ENCODE results near the gene UBE2B.
"Not testable (repeated sequence)": the region's sequence is repeated elsewhere in the genome, so short reads cannot be mapped to it uniquely, and the experiment has no call there.

The UBE2B gene

DNA sequence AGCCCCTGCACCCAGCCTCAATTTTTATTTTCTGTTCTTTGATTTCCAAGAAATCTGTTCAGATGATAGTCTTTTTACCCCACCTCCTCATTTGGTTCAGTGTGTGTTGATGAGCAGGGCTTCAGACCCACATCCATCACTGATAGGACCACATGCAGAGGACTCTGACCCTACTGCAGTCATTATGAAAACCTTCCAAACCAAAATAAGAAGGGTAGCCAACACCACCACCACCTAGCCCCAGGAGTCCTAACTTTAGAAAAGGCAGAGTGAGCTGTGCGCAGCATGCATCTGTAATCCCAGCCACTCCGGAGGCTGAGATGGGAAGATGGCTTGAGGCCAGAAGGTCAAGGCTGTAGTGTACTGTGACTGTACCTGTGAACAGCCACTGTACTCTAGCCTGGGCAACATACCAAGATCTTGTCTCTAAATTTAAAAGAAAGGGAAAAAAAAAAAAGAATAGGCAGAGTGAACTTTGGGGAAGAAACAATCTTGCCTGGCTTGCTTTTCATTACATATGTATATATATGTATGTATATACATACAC, 27.3 kb downstream of the UBE2B start:
- DNase-seq (ENCODE audit: low read depth in 2 of 2): no peak

DNA sequence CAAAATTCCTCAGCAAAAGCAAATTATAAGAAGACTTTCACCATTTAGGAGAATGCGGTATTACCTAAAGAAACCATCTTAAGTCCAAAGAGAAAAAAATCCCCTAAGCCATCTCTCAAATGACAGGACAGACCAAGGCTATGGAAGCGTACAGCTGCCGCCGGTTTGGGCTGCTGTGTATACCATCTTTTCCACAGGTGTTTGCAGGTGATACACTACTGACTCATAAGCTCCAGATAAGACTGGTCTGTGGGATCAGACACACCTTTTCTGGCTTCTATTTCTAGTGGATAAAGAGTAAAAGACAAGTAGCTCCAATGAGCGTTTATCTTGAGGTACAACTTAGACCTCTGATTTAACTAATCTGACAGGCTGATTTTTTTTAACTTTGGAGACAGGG, 32.6 kb downstream of the UBE2B start:
- DNase-seq (ENCODE audit: low read depth in 2 of 2): no peak

DNA sequence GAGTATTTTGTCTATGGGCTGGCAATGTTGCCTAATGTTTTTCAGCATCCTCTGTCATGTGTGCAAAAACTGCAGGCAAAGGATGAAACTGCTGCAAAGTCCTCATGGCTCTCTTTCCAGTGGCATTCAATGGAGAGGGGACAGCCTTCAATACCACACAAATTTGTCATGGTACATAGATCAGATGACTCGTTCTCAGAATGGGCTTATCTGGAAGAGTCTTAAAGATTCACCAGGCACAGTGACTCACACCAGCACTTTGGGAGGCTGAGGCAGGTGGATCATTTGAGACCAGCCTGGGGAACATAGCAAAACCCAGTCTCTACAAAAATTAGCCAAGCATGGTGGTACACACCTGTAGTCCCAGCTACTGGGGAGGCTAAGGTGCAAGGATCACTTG, 35.0 kb downstream of the UBE2B start:
- DNase-seq (ENCODE audit: low read depth in 2 of 2): no peak

DNA sequence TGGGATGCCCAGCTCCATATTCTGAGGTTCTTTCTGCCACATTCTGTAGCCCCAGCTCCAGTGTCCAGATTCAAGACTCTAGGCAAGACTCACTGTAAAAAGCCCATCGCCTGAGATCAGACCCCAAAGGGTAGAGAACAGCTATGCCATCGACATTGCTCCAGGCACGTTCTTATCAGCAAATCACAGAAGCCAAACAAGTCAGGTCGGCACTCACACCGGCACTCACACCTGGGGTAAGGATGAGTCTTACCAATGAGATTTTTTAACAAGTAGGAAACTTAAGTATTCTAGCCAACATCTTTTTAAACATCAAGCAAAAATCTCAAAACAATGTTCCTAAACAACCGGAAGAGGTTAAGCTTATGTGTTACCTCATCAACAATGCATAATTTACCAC, 38.0 kb downstream of the UBE2B start:
- no peak for DNase-seq (ENCODE audit: low read depth in 2 of 2)

DNA sequence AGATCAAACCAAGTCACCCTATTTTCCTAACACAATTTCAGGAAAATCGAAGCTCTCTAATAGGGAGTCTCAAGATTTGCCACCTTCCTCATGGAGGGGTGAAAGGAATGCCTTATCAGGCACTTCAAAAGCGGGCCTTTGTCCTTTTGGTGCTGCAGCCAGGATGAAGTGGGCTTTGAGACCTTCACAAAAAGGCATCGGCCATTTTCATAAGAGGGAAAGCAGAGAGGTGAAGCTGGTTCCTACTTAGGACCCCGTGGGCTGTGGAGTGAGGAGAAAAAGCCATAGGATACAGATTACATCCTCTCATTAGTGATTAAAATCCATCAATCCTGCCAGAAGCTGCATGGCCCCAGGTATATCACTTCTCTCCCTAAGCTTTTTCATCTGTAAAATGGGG, 39.5 kb downstream of the UBE2B start:
- no peak for DNase-seq (ENCODE audit: low read depth in 2 of 2)

DNA sequence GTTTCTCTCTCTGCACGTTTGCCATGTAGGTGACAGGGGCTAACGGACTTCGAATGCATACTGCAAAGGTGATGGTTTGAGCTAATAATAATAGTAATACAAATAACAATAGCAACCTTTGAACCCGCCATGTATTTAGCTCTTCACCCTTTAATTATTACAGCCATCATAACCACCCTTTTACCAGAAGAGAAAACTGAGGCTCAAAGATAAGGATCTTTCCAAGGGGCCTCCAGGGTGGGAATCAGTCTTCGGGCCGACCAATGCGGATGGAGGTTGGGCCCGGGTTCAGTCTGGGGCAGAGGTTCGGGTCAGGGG, 39.8 kb downstream of the UBE2B start:
- DNase-seq (ENCODE audit: low read depth in 2 of 2): no peak

DNA sequence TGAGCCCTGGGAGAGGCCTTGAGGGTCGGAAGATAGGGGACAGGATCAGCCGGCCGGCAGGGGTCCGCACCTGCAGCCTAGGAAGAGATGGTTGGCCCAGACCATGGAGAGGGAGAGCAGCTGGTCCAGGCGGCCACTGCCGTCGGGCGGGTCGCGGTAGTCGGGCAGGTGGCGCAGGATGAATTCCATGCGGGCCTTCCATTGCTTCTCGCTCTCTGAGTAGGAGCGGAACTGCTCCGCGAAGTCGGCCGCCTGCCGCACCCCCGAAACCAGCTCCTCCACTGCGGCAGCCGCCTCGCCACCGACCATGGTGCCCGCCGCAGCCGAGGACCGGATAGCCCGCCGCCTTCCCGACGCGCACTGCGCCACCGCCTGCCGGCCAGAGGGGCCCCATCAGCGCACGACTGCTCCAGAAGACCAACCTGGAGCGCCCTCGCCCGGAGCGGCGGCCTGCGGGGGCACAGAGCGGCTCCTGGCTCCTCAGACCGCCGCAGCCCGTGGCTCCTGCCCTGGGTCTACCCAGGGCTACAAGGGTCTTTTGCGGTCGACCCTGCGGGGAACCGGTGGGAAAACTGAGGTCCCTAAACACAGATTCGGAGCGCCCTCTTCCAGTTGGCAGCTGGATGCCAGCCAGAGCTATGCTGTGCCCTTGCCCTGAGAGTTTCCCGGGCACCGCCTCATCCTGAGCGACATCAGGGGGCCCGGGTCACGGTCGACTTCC, 40.3 kb downstream of the UBE2B start, which contains the start of gene CDKN2AIPNL:
Gene CDKN2AIPNL (minus strand): TSS at position 336 of the 721 bp plus-strand sequence. CDS start 27 bp downstream, at position 309.
- DNase-seq (ENCODE audit: low read depth in 2 of 2): peak; percentile 48 to 59

DNA sequence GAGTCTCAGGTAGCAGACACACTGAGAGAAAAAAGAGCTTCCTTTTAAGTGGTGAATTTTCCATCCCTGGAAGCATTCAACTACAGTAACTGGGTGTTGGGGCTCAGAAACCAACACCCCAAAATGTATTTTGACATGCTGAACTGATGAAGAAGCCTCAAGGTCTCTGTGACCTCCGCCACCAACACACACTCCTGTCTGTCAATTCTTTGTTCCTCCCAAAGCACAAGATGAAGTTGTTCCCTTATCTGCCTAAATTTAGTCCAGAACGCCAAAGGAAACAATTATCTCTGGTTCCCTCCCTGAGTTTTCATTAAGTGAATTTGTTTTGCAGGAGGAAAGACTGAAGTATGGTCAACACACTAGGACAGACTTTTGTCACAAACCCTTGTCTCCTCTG, 41.7 kb downstream of the UBE2B start:
- no peak for DNase-seq (ENCODE audit: low read depth in 2 of 2)

DNA sequence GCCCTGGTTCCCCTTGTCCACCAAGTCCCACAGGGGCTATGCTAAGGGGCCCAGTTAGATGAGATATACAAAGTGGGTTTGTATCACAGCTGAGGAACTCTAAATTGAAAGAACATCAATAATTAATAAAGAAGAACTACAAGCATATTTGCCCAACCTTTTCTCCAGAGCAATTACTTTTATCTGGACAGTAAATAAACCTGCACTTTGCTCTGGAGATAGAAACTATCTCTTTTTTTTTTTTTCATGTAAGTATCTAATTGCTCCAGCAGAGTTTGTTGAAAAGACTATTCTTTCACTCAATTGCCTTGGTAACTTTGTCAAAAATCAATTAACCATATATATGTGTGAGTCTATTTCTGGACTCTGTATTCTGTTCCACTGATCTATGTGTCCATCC, 46.3 kb downstream of the UBE2B start:
- DNase-seq (ENCODE audit: low read depth in 2 of 2): no peak

DNA sequence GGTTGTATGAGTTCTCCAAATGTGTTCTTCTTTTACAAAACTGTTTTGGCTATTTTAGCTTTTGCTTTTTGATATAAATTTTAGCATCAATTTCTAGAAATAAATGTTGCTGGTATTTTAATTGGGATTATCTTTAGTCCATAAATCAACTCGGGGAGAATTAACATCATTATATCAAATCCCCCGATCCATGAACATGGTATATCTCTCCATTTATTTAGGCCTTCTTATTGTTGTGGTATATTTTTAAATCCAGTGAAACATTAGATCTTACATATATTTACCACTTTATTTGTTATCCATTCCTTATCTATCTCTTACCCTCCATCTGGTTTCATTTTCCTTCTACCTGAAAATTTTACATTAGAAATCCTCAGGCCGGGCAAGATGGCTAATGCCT, 47.6 kb downstream of the UBE2B start:
- no peak for DNase-seq (ENCODE audit: low read depth in 2 of 2)

DNA sequence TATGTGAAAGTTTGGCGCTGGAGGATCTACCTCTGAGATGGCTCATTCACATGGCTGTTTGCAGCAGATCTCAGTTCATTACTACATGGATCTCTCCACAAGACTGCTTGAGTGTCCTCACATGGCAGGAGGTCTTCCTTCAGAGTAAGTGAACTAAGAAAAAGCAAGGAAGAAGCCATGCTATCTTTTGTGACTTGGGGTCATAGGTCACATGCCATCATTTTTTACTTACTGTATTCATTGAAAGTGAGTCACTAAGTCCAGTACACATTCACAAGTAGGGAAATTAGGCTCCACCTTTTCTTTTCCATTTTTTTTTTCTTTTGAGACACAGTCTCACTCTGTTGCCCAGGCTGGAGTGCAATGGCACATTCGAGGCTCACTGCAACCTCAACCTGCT, 49.0 kb downstream of the UBE2B start:
- DNase-seq (ENCODE audit: low read depth in 2 of 2): no peak

DNA sequence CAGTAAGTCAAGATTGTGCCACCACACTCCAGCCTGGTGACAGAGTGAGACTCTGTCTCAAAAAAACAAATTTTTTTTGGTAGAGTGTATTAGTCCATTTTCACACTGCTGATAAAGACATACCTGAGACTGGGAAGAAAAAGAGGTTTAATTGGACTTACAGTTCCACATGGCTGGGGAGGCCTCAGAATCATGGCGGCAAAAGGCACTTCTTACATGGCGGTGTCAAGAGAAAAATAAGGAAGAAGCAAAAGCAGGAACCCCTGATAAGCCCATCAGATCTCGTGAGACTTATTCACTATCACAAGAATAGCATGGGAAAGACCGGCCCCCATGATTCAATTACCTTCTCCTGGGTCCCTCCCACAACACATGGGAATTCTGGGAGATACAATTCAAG, 49.7 kb downstream of the UBE2B start:
- not testable (repeated sequence) for DNase-seq (ENCODE audit: low read depth in 2 of 2)

DNA sequence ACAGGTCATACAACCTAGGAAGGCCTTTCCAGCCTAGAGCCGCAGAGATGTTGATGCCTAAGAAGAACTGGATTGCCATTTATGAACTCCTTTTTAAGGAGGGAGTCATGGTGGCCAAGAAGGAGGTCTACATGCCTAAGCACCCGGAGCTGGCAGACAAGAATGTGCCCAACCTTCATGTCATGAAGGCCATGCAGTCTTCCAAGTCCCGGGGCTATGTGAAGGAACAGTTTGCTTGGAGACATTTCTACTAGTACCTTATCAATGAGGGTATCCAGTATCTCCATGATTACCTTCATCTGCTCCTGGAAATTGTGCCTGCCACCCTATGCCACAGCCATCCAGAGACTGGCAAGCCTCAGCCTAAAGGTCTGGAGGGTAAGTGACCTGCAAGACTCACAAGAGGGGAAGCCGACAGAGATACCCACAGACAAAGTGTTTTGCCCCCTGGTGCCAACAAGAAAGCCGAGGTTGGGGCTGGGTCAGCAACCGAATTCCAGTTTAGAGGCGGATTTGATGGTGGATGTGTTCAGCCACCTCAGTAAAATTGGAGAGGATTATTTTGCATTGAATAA, 51.5 kb downstream of the UBE2B start:
- no peak for DNase-seq (ENCODE audit: low read depth in 2 of 2)

DNA sequence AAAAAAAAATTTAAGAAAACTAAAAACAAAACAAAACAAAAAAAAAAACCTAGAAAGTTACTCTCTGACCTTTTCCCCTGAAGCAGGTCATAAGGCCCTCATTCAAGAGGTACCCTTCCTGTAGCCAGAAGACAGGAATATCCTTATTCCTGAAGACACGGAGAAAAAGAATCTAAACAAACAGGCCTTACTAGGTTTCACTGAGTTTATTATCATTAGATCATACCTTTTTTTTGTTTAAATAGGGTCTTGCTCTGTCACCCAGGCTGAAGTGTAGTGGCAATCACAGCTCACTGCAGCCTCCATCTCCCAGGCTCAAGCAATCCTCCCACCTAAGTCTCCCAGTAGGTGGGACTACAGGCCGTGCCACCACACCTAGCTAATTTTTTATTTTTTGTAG, 52.0 kb downstream of the UBE2B start:
- DNase-seq (ENCODE audit: low read depth in 2 of 2): no peak

DNA sequence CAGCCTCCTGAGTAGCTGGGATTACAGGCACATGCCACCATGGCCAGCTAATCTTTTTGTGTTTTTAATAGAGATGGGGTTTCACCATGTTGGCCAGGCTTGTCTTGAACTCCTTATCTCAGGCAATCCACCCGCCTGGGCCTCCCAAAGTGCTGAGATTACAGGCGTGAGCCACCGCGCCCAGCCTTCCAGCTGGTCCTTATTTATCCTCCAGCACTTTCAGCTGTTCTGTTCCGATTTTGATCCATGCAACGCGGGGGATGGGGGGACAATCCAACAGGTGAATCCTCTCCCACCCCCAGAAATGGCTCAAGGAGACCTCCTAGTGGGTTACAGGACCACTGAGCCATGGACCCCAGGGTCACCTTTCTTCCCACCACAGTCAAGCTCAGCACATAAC, 55.0 kb downstream of the UBE2B start:
- no peak for DNase-seq (ENCODE audit: low read depth in 2 of 2)

DNA sequence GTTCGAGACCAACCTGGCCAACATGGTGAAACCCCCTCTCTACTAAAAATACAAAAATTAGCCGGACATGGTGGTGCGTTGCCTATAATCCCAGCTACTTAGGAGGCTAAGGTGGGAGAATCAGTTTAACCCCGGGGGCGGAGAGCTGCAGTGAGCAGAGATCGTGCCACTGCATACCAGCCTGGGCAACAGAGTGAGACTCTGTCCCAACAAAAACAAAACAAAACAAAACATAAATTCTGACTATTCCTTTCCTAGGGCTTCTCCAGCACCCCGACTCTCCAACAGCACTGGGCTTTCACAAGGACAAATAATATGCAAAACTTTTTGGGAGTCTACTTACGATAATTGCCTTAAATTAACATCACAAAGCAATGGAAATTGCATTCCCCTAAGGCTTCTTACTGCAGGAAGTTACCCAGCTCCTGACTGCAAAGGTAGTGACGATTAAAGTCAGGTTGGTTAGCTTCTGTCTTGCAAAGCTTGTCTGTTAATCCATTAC, 56.2 kb downstream of the UBE2B start:
- DNase-seq (ENCODE audit: low read depth in 2 of 2): no peak

DNA sequence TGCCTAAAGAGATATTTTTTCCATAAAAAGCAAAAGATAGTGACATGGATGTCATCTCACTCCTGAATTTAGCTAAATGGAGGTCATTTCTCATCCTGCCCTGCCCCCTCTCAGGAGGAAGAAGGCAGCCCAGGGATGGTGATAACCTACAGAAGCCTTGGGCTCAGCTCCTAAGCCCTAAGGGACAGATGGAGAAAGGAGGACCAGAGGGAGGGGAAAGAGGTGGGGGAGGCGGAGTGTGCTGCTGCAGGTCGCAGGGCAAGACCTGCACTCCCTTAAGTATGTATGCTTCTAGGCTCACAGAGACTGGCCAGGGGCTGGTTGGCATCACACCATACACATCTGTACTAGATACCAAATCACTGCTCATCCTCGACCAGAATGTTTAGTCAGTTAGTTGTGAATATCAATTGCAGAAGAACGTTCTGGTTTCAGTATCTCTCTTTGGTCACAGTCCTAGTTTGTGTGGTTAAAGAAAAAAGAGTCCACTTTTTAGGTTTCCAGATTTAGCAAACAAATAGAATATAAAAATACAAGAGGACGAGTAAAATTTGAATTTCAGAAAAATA, 58.7 kb downstream of the UBE2B start:
- DNase-seq (ENCODE audit: low read depth in 2 of 2): no peak

DNA sequence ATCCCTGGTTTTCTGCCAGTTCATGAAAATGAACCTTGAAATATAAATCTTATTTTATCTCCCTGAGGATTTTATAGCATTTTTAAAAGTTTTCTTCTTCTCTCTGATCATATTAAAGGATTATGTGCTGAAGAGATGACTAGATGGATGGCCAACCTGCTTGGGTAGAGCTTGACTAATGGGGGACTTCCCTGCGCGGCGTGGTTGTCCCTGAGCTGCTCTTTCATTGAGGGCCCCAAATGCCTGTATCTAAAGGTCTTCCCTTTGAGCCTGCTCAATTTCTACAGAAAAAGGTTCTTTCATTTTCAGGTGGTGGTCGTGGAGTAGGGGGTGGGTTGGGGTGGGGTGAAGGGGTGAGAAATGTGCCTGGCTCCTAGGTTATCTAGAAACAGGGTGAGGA, 60.8 kb downstream of the UBE2B start:
- DNase-seq (ENCODE audit: low read depth in 2 of 2): no peak

DNA sequence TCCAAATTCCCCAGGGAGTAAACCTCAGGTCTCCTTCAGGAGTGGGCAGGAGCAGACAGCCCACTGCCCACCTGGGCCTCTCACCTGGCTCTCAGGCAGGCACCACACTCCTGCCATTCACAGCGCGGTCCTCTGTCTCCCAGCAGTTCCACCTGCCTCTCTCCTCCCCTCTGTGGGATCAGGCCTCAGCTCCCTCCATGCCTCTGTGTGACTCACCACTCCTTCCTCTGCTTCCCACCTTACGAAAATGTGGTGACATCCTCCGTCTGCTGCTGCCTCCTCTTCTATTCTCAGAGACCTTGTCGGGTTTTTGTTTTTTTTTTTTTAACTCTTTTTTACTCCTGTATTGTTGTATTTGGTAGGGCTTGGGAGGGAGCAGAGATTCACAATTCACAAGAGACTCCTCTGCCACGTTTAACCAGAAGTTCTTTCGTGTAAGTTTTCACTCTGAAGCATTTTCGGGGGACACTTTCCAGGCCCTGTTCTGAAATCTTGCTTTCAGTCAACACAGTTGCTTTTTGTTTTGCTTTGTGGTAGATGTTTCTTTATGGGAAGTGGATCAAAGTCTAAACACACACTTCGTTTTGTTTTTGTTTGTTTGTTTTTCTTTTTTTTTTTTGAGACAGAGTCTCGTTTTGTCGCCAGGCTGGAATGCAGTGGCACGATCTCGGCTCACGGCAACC, 61.4 kb downstream of the UBE2B start:
- no peak for DNase-seq (ENCODE audit: low read depth in 2 of 2)

DNA sequence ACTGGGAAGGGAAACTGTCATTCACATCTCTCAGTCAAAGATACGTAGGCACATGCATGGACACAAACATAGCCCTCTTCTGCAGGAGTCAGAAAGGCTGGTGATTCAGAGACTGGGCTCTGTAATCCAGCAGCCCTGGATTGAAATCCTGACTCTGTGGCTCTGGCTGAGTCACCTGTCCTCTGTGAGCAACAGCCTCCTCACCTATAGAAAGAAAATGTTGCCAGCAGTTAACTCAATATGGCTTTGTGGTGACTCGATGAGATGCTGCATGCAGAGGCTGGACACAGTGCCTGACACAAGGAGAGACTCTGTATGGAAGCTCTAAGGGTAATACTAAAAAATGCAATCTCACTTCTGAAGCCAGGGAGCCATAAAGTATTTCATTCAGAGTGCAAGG, 64.2 kb downstream of the UBE2B start:
- no peak for DNase-seq (ENCODE audit: low read depth in 2 of 2)

DNA sequence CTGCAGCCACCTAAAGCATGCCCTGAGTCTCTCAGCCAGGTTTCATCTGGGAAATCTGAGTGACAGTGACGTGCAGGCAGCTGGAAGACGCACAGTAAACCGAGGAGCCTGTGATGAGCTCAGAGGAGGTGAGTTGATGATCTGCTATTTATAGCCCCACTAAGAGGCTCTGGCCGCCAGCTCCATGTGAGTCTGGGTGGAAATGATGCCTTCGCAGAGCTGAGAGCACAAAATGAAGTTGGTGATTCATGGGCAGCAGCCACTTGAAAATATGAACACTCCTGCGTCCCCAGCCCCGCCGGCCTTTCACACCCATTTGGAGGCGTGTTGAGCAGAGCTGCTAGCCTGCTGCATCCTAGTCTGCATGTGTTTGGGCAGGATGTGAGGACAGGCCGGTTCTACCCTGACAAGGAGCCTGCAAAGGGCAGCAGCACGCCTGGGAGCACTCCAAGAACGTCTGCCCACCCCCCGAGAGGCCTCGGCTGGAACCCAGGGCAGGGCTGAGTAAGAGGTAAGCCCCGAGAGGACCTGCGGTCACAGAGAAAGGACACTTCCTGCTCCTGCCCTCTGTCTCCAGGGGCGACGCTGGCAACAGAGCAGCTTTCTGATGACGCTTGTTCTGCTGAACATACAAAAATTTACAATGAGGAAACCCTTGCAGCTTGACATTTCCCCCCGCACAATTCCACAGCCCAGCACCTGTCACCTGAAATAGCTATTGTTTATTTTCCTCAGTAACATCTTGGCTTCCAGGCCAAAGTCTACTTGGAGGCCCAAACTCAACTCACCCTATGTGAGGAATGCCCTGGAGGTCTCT, 65.4 kb downstream of the UBE2B start:
- peak; percentile 46 to 58 for DNase-seq (ENCODE audit: low read depth in 2 of 2)
